Measurements from ENCODE around the gene ADPRHL1.
"Not testable (repeated sequence)": the region's sequence is repeated elsewhere in the genome, so short reads cannot be mapped to it uniquely, and the experiment has no call there.

- not testable (repeated sequence) for TF ChIP-seq CTCF (conservative IDR thresholded peaks at IDR 0.05; ENCODE audit: low read depth, low read length); EZH2 (IDR thresholded peaks at IDR 0.05; ENCODE audit: borderline replicate concordance, low read depth, low read length, poor library complexity, severe bottlenecking)
Observed at GRCh38 chr13:113450861-113451620, 2.2 kb downstream of the ADPRHL1 start.
